Activated CD8-positive, alpha-beta T cell treated with anti-CD3 and anti-CD28 coated beads for 36 hours (primary cell): ENCODE data around the gene EFNA1. TPM values are rescaled to one million over a fixed set of nuclear protein-coding genes. Genes with fewer than 3 reads are reported as not detected.
A peak's percentile ranks its signal among the peaks of the same experiment; 100 is the strongest.

Source experiments
- ATAC-seq: fragments of 200-7000 bp; cut with Tn5 transposase; one replicate; pipeline ENCODE4 v1.10.0; 2021; ENCODE audit warnings: mild to moderate bottlenecking, moderate library complexity
- CTCF ChIA-PET: fragments of 350-600 bp; sonication (Branson Sonifier 250); formaldehyde crosslinking; loops from one replicate; lab custom pipeline; 2021; ENCODE audit warnings: antibody characterized with exemption; lab: Charles Lee
- POLR2A ChIA-PET: fragments of 350-600 bp; sonication (Branson Sonifier 250); formaldehyde crosslinking; loops from one replicate; lab custom pipeline; 2021; ENCODE audit warnings: antibody characterized with exemption; lab: Charles Lee
- DNase-seq: peaks from one replicate; pipeline ENCODE4 v3.0.0-alpha.2; 2020
- H3K27ac Mint-ChIP-seq: one replicate; pipeline ENCODE4 v1.8.0; 2021; ENCODE audit warnings: mild to moderate bottlenecking, mixed read lengths
- H3K27me3 Mint-ChIP-seq: one replicate; pipeline ENCODE4 v1.8.0; 2021; ENCODE audit warnings: mixed read lengths
- H3K36me3 Mint-ChIP-seq: one replicate; pipeline ENCODE4 v1.8.0; 2021; ENCODE audit warnings: low read depth, mixed read lengths
- H3K4me1 Mint-ChIP-seq: one replicate; pipeline ENCODE4 v1.8.0; 2021; ENCODE audit warnings: low read depth, mixed read lengths
- H3K4me3 Mint-ChIP-seq: one replicate; pipeline ENCODE4 v1.8.0; 2021; ENCODE audit warnings: mild to moderate bottlenecking, moderate library complexity, mixed read lengths
- H3K9me3 Mint-ChIP-seq: one replicate; pipeline ENCODE4 v1.8.0; 2021; ENCODE audit warnings: mixed read lengths
- CTCF ChIP-seq: fragments of 200-600 bp; IDR thresholded peaks from one replicate; pipeline ENCODE4 v1.8.0; 2022; ENCODE audit warnings: antibody characterized with exemption, mild to moderate bottlenecking
- intact Hi-C: fragments of 100-400 bp; cut with micrococcal nuclease; formaldehyde crosslinking; loops from one replicate; pipeline ENCODE4 v1.10.0; 2022
- total RNA-seq, 2 experiments: library from RNA; stranded (reverse); gene quantifications; one replicate each; pipeline ENCODE4 v1.2.3, GENCODE V29; 2021

The EFNA1 gene
- total RNA-seq, 2 experiments from 2014 or later, result 0.59 to 0.60 TPM

GRCh38 chr1:155086856-155087535 is 40.7 kb upstream of the EFNA1 start:
- Mint-ChIP-seq H3K27me3 (peaks cover 25% of the 10 kb centered on the region), H3K27ac (no peak overlapping the region), H3K36me3 (no peaks in the 10 kb centered on the region), H3K9me3 (no peaks in the 10 kb centered on the region), H3K4me3 (no peak overlapping the region), H3K4me1 (peaks cover 18% of the 10 kb centered on the region)
- DNase-seq, result no peak
- no peak for TF ChIP-seq CTCF
- ChIA-PET CTCF (interaction anchor here (0.6 to 5.5 kb wide), 12 partner anchors 8 to 164 kb away, joined by 3 to 278 read pairs (median 10); partner anchors contain the start of genes ADAM15, EFNA4, KRTCAP2 and TRIM46), POLR2A (interaction anchor here (1.0 kb wide), 1 partner anchor 83 kb away, joined by 3 read pairs; no protein-coding TSS in a partner anchor)
- intact Hi-C loops, result loop anchor here (5.0 kb wide), 1 partner anchor 35 kb away; the partner anchor contains the start of gene ADAM15
- ATAC-seq, result no peak

GRCh38 chr1:155091071-155092051 is 36.3 kb upstream of the EFNA1 start:
- CTCF ChIA-PET, result interaction anchor here (0.6 to 6.8 kb wide), 57 partner anchors 9 to 450 kb away, joined by 3 to 312 read pairs (median 5); partner anchors contain the start of genes EFNA3, EFNA4, KRTCAP2 and PMVK

GRCh38 chr1:155092131-155092530 is 35.5 kb upstream of the EFNA1 start:
- Mint-ChIP-seq H3K4me3 (no peak overlapping the region), H3K27me3 (peaks cover 9% of the 10 kb centered on the region), H3K4me1 (peaks cover 2% of the 10 kb centered on the region), H3K9me3 (no peaks in the 10 kb centered on the region), H3K36me3 (no peaks in the 10 kb centered on the region), H3K27ac (no peak overlapping the region)
- ATAC-seq (no peak), DNase-seq (no peak)
- CTCF ChIA-PET, result interaction anchor here (0.6 to 6.8 kb wide), 38 partner anchors 8 to 374 kb away, joined by 3 to 312 read pairs (median 6); partner anchors contain the start of genes EFNA3, KRTCAP2, PMVK and SLC50A1
- POLR2A ChIA-PET, result interaction anchor here (0.7 to 1.7 kb wide), 4 partner anchors 13 to 76 kb away, joined by 3 to 10 read pairs (median 4); partner anchors contain the start of gene SLC50A1
- intact Hi-C loops, result no loop called here
- TF ChIP-seq CTCF, result no peak

More at GRCh38 chr1:155091071-155092051, 36.3 kb upstream of the EFNA1 start:
- peak; percentile 86 for DNase-seq
- Mint-ChIP-seq H3K4me3 (peak overlapping the region; percentile 12), H3K9me3 (no peaks in the 10 kb centered on the region), H3K27ac (no peak overlapping the region), H3K4me1 (peaks cover 2% of the 10 kb centered on the region), H3K36me3 (no peaks in the 10 kb centered on the region), H3K27me3 (peaks cover 9% of the 10 kb centered on the region)
- peak; percentile 99 for TF ChIP-seq CTCF
- ATAC-seq, result peak; percentile 88
- POLR2A ChIA-PET, result interaction anchor here (0.7 to 1.7 kb wide), 4 partner anchors 12 to 76 kb away, joined by 3 to 10 read pairs (median 4); partner anchors contain the start of gene SLC50A1
- intact Hi-C loops, result no loop called here

- Mint-ChIP-seq H3K9me3 (no peaks in the 10 kb centered on the region), H3K4me1 (peaks cover 2% of the 10 kb centered on the region), H3K4me3 (no peak overlapping the region), H3K27ac (no peak overlapping the region), H3K27me3 (peaks cover 9% of the 10 kb centered on the region), H3K36me3 (no peaks in the 10 kb centered on the region)
- no peak for TF ChIP-seq CTCF
- ChIA-PET CTCF (interaction anchor here (0.8 to 6.8 kb wide), 5 partner anchors 19 to 373 kb away, joined by 3 to 312 read pairs (median 11); partner anchors contain the start of genes KRTCAP2 and TRIM46), POLR2A (no interaction called here)
- no peak for ATAC-seq
- intact Hi-C loops, result no loop called here
- DNase-seq, result no peak
Observed at GRCh38 chr1:155092641-155093040, 35.0 kb upstream of the EFNA1 start.
